OCI-LY7 (cell line): ENCODE results near the gene OVCH2. TPM values are rescaled to one million over a fixed set of nuclear protein-coding genes. Genes with fewer than 3 reads are reported as not detected.

Experiments used
- BruUV-seq: library from RNA; stranded (reverse); fragments of 400-500 nt; replicated peaks from 2 replicates; lab custom pipeline; 2021; lab: Mats Ljungman, UMichigan
- CTCF ChIA-PET: fragments of 300-600 bp; sonication (Branson Sonifier 250); formaldehyde crosslinking; loops from one replicate; lab custom pipeline; 2022; ENCODE audit warnings: antibody characterized with exemption; ENCODE audit not compliant: unreplicated experiment; lab: Charles Lee
- POLR2A ChIA-PET: fragments of 300-600 bp; sonication (Branson Sonifier 250); formaldehyde crosslinking; loops from one replicate; lab custom pipeline; 2022; ENCODE audit warnings: antibody characterized with exemption; lab: Charles Lee
- DNase-seq: peaks from one replicate; pipeline ENCODE4 v3.0.0-alpha.2; 2015; ENCODE audit warnings: low spot score
- H2AFZ ChIP-seq: fragments of 200-600 bp; sonication (generic), shearing (Covaris generic); 2 replicates; pipeline ENCODE4 v1.6.1; 2014; ENCODE audit warnings: mild to moderate bottlenecking, antibody characterized with exemption, low read length, moderate library complexity
- H3K27ac ChIP-seq: fragments of 200-600 bp; sonication (generic); 2 replicates; pipeline ENCODE4 v1.5.1; 2014; ENCODE audit warnings: mixed run types, low read depth, mild to moderate bottlenecking, moderate library complexity, low read length, inconsistent platforms; ENCODE audit not compliant: poor library complexity, severe bottlenecking
- H3K36me3 ChIP-seq: fragments of 200-600 bp; sonication (generic); 2 replicates; pipeline ENCODE4 v1.6.1; 2014; ENCODE audit warnings: mild to moderate bottlenecking, antibody characterized with exemption, low read length, moderate library complexity, mixed read lengths; ENCODE audit not compliant: insufficient read depth
- H3K4me1 ChIP-seq: fragments of 200-600 bp; sonication (generic); 2 replicates; pipeline ENCODE4 v1.5.1; 2014; ENCODE audit warnings: mild to moderate bottlenecking, low read length; ENCODE audit not compliant: insufficient read depth, poor library complexity, severe bottlenecking
- H3K4me2 ChIP-seq: fragments of 200-600 bp; sonication (generic); 2 replicates; pipeline ENCODE4 v1.6.1; 2014; ENCODE audit warnings: mild to moderate bottlenecking, low read length
- H3K4me3 ChIP-seq: fragments of 200-600 bp; sonication (generic); 2 replicates; pipeline ENCODE4 v1.5.1; 2014; ENCODE audit warnings: mild to moderate bottlenecking, low read depth, low read length; ENCODE audit not compliant: poor library complexity, severe bottlenecking
- H3K79me2 ChIP-seq: fragments of 200-600 bp; sonication (generic); 2 replicates; pipeline ENCODE4 v1.6.1; 2016; ENCODE audit warnings: low read depth, mild to moderate bottlenecking, low read length, moderate library complexity, mixed read lengths; ENCODE audit not compliant: insufficient read depth
- H3K9me2 ChIP-seq: fragments of 200-600 bp; sonication (generic); 2 replicates; pipeline ENCODE4 v1.6.1; 2016; ENCODE audit warnings: mild to moderate bottlenecking, low read length, mixed read lengths; ENCODE audit not compliant: insufficient read depth
- H3K9me3 ChIP-seq: fragments of 200-600 bp; sonication (generic); 2 replicates; pipeline ENCODE4 v1.6.1; 2014; ENCODE audit warnings: mild to moderate bottlenecking, mixed run types, low read length, mixed read lengths
- H4K20me1 ChIP-seq: fragments of 200-600 bp; sonication (generic); 2 replicates; pipeline ENCODE4 v1.6.1; 2014; ENCODE audit warnings: mild to moderate bottlenecking, antibody characterized with exemption, low read length, moderate library complexity, mixed read lengths; ENCODE audit not compliant: insufficient read depth
- CTCF ChIP-seq: fragments of 200-600 bp; sonication (generic); conservative IDR thresholded peaks from 2 replicates; pipeline ENCODE4 v1.5.1; 2014; ENCODE audit warnings: mild to moderate bottlenecking, antibody characterized with exemption, low read length, moderate library complexity, mixed read lengths
- EZH2phosphoT487 ChIP-seq: fragments of 200-600 bp; sonication (generic); IDR thresholded peaks from 2 replicates; pipeline ENCODE4 v1.6.1; 2018; ENCODE audit warnings: low read depth, borderline replicate concordance, mild to moderate bottlenecking, mixed run types, antibody characterized with exemption, low read length, moderate library complexity, mixed read lengths
- intact Hi-C: fragments of 100-400 bp; cut with micrococcal nuclease; formaldehyde crosslinking; loops from one replicate; pipeline ENCODE4 v1.10.0; 2022; ENCODE audit not compliant: unreplicated experiment
- total RNA-seq, 2 experiments: library from RNA; depleted of rRNA in 1 of 2; stranded (reverse); fragments of >200 nt in 1 of 2; shearing (Covaris generic) in 1 of 2; gene quantifications; 2 replicates each; pipeline ENCODE4 v1.2.3, GENCODE V29; 2014 to 2022

OVCH2 gene
- total RNA-seq, 2 experiments from 2014 or later: not detected

- Histone ChIP-seq H3K79me2 (no peaks in the 10 kb centered on the region), H4K20me1 (no peaks in the 10 kb centered on the region), H3K4me2 (no peak overlapping the region), H3K9me3 (no peaks in the 10 kb centered on the region), H3K36me3 (peaks cover 96% of the 10 kb centered on the region), H2AFZ (no peak overlapping the region), H3K4me1 (peaks cover 23% of the 10 kb centered on the region), H3K4me3 (no peak overlapping the region), H3K27ac (no peak overlapping the region), H3K9me2 (no peaks in the 10 kb centered on the region)
- TF ChIP-seq EZH2phosphoT487: no peak
- TF ChIP-seq CTCF: no peak
- no TSS peak for BruUV-seq
- POLR2A ChIA-PET: interaction anchor here (1.0 kb wide), 1 partner anchor 60 kb away, joined by 3 read pairs; no protein-coding TSS in a partner anchor
- CTCF ChIA-PET: no interaction called here
- intact Hi-C loops: no loop called here
- DNase-seq: no peak
Observed at GRCh38 chr11:7640816-7641215, 65.5 kb downstream of the OVCH2 start.

GRCh38 chr11:7639643-7640025 is 66.6 kb downstream of the OVCH2 start:
- no peak for TF ChIP-seq CTCF
- TF ChIP-seq EZH2phosphoT487: no peak
- no TSS peak for BruUV-seq
- H3K79me2 ChIP-seq: no peaks in the 10 kb centered on the region
- peaks cover 99% of the 10 kb centered on the region for H3K36me3 ChIP-seq
- H3K4me3 ChIP-seq: no peak overlapping the region
- no peak overlapping the region for H2AFZ ChIP-seq
- H3K27ac ChIP-seq: peak overlapping the region; percentile 33
- H3K9me2 ChIP-seq: no peaks in the 10 kb centered on the region
- no peak for DNase-seq
- ChIA-PET CTCF (interaction anchor here (0.6 kb wide), 1 partner anchor 127 kb away, joined by 3 read pairs; no protein-coding TSS in a partner anchor), POLR2A (interaction anchor here (1.2 kb wide), 2 partner anchors 9 to 130 kb away, joined by 3 read pairs; no protein-coding TSS in a partner anchor)
- intact Hi-C loops: no loop called here
- H3K9me3 ChIP-seq: no peaks in the 10 kb centered on the region
- no peak overlapping the region for H3K4me2 ChIP-seq
- peaks cover 23% of the 10 kb centered on the region for H3K4me1 ChIP-seq
- no peaks in the 10 kb centered on the region for H4K20me1 ChIP-seq

Other genes starting within 250 kb of the OVCH2 start
- gene OLFML1, start 221.0 kb downstream of the OVCH2 start, total RNA-seq (2014; rRNA removed; shearing (Covaris generic)): not detected in 2 replicates
- not detected in 2 replicates for gene OLFML1, start 221.0 kb downstream of the OVCH2 start, total RNA-seq (2022)
- 102 and 129 TPM in 2 replicates for gene PPFIBP2, start 192.5 kb downstream of the OVCH2 start, total RNA-seq (2014; rRNA removed; shearing (Covaris generic))
- 182 and 196 TPM in 2 replicates for gene PPFIBP2, start 192.5 kb downstream of the OVCH2 start, total RNA-seq (2022)
- gene CYB5R2, start 33.0 kb downstream of the OVCH2 start, total RNA-seq (2014; rRNA removed; shearing (Covaris generic)): not detected in 2 replicates
- not detected in 2 replicates for gene CYB5R2, start 33.0 kb downstream of the OVCH2 start, total RNA-seq (2022)
- not detected in 2 replicates for gene OR5P2, start 90.5 kb upstream of the OVCH2 start, total RNA-seq (2014; rRNA removed; shearing (Covaris generic))
- not detected in 2 replicates for gene OR5P2, start 90.5 kb upstream of the OVCH2 start, total RNA-seq (2022)
- gene OR5P3, start 124.4 kb upstream of the OVCH2 start, total RNA-seq (2014; rRNA removed; shearing (Covaris generic)): not detected in 2 replicates
- not detected in 2 replicates for gene OR5P3, start 124.4 kb upstream of the OVCH2 start, total RNA-seq (2022)
- gene OR10A6, start 224.8 kb upstream of the OVCH2 start, total RNA-seq (2014; rRNA removed; shearing (Covaris generic)): not detected in 2 replicates
- not detected in 2 replicates for gene OR10A6, start 224.8 kb upstream of the OVCH2 start, total RNA-seq (2022)
- not detected in 2 replicates for gene OR10A3, start 235.2 kb upstream of the OVCH2 start, total RNA-seq (2014; rRNA removed; shearing (Covaris generic))
- not detected in 2 replicates for gene OR10A3, start 235.2 kb upstream of the OVCH2 start, total RNA-seq (2022)